Astrocyte of the cerebellum (primary cell): Measurements from ENCODE around the gene CWC22.

ENCODE experiments used
- DNase-seq: peaks from one replicate; pipeline ENCODE4 v3.0.0-alpha.2; 2011; ENCODE audit warnings: low read depth
- H3K4me3 ChIP-seq: 2 replicates; pipeline ENCODE4 v1.5.1; 2011; ENCODE audit warnings: mild to moderate bottlenecking, low read depth, low read length, moderate library complexity
- CTCF ChIP-seq: IDR thresholded peaks from 2 replicates; pipeline ENCODE4 v1.5.1; 2012; ENCODE audit warnings: low read length, low read depth, moderate library complexity, mild to moderate bottlenecking; ENCODE audit errors: missing control alignments
- in situ Hi-C: cut with HindIII; loops from 2 replicates; pipeline ENCODE4 v1.10.0; 2017; ENCODE audit warnings: low sequenced_read_pairs

CWC22 gene

GRCh38 chr2:179910735-179911113 is 96.4 kb downstream of the CWC22 start:
- no peak for TF ChIP-seq CTCF
- in situ Hi-C loops = no loop called here
- no peak for DNase-seq
- H3K4me3 ChIP-seq = no peak overlapping the region

GRCh38 chr2:179909845-179910734 is 97.0 kb downstream of the CWC22 start:
- no peak overlapping the region for H3K4me3 ChIP-seq
- no peak for DNase-seq
- no peak for TF ChIP-seq CTCF
- in situ Hi-C loops = no loop called here

GRCh38 chr2:179900655-179901054 is 106.4 kb downstream of the CWC22 start:
- DNase-seq = no peak
- no peak for TF ChIP-seq CTCF
- no peak overlapping the region for H3K4me3 ChIP-seq
- in situ Hi-C loops = no loop called here

GRCh38 chr2:179899666-179900065 is 107.4 kb downstream of the CWC22 start:
- no peak overlapping the region for H3K4me3 ChIP-seq
- TF ChIP-seq CTCF = no peak
- in situ Hi-C loops = no loop called here
- no peak for DNase-seq

- TF ChIP-seq CTCF = peak; percentile 35
- in situ Hi-C loops = no loop called here
- H3K4me3 ChIP-seq = no peak overlapping the region
- peak; percentile 0 for DNase-seq
Observed at GRCh38 chr2:179898873-179899272, 108.2 kb downstream of the CWC22 start.
